Measurements from ENCODE around the gene OR11H6.
"Not testable (repeated sequence)": the region's sequence is repeated elsewhere in the genome, so short reads cannot be mapped to it uniquely, and the experiment has no call there.

- not testable (repeated sequence) for TF ChIP-seq CTCF (IDR thresholded peaks at IDR 0.05; ENCODE audit: extremely low read depth in 1 of 2, insufficient read depth in 1 of 2, low read depth in 1 of 2, low read length in 2 of 2); MAX (IDR thresholded peaks at IDR 0.05; ENCODE audit: insufficient read depth, insufficient read length); EZH2 (IDR thresholded peaks at IDR 0.05; ENCODE audit: borderline replicate concordance, low read depth, low read length, severe bottlenecking); POLR2AphosphoS5 (IDR thresholded peaks at IDR 0.05; ENCODE audit: insufficient read depth, low read depth, low read length); POLR2A (IDR thresholded peaks at IDR 0.05; ENCODE audit: low read depth, low read length); JUN (IDR thresholded peaks at IDR 0.05; ENCODE audit: borderline replicate concordance, insufficient read depth, insufficient read length, low read depth); GATA2 (IDR thresholded peaks at IDR 0.05; ENCODE audit: insufficient read depth, insufficient read length, low read depth, low read length); FOS (IDR thresholded peaks at IDR 0.05; ENCODE audit: borderline replicate concordance, insufficient read depth, low read length); MYC (IDR thresholded peaks at IDR 0.05; ENCODE audit: low read depth, low read length)
Observed at GRCh38 chr14:20264361-20264760, 40.9 kb downstream of the OR11H6 start.
